RWPE2 (cell line): ENCODE measurements around the gene KAT6B.

ENCODE experiments used
- ATAC-seq: fragments of 200-7000 bp; cut with Tn5 transposase; 3 replicates; pipeline ENCODE4 v1.9.1; 2021; ENCODE audit warnings: low read depth
- DNase-seq: peaks from one replicate; pipeline ENCODE4 v3.0.0-alpha.2; 2020; ENCODE audit warnings: low spot score
- H3K27ac ChIP-seq: fragments of 450-650 bp; 2 replicates; pipeline ENCODE4 v1.5.1; 2017; ENCODE audit warnings: mild to moderate bottlenecking; ENCODE audit not compliant: poor library complexity, severe bottlenecking
- H3K27me3 ChIP-seq: fragments of 250-450 bp; sonication (Bioruptor Pico); 2 replicates; pipeline ENCODE4 v1.5.1; 2021; ENCODE audit warnings: mild to moderate bottlenecking, moderate library complexity; ENCODE audit not compliant: insufficient read depth, poor library complexity, severe bottlenecking
- H3K36me3 ChIP-seq: fragments of 250-450 bp; sonication (Bioruptor Pico); 2 replicates; pipeline ENCODE4 v1.5.1; 2020; ENCODE audit warnings: low read depth, mild to moderate bottlenecking, moderate library complexity
- H3K4me1 ChIP-seq: fragments of 250-450 bp; sonication (Bioruptor Pico); 2 replicates; pipeline ENCODE4 v1.5.1; 2021; ENCODE audit warnings: mild to moderate bottlenecking, moderate library complexity; ENCODE audit not compliant: insufficient read depth, poor library complexity, severe bottlenecking
- H3K4me3 ChIP-seq: fragments of 250-450 bp; sonication (Bioruptor Pico); 2 replicates; pipeline ENCODE4 v1.5.1; 2021; ENCODE audit warnings: mild to moderate bottlenecking, moderate library complexity; ENCODE audit not compliant: severe bottlenecking
- H3K9me3 ChIP-seq: fragments of 250-450 bp; sonication (Bioruptor Pico); 2 replicates; pipeline ENCODE4 v1.5.1; 2021; ENCODE audit warnings: mild to moderate bottlenecking, moderate library complexity; ENCODE audit not compliant: severe bottlenecking
- TF ChIP-seq, protein P1 (sequence below): fragments of 450-650 bp; IDR thresholded peaks from one replicate; pipeline ENCODE4 v1.5.1; 2017; ENCODE audit warnings: mild to moderate bottlenecking, moderate library complexity; ENCODE audit not compliant: poor library complexity, severe bottlenecking

Gene KAT6B

GRCh38 chr10:74877898-74878297, 51.5 kb downstream of the KAT6B start:
- Histone ChIP-seq H3K27me3 (no peaks in the 10 kb centered on the region), H3K27ac (no peak overlapping the region), H3K36me3 (no peaks in the 10 kb centered on the region), H3K4me1 (peaks cover 7% of the 10 kb centered on the region), H3K4me3 (no peak overlapping the region), H3K9me3 (no peaks in the 10 kb centered on the region)
- ATAC-seq (no peak), DNase-seq (no peak)
- TF ChIP-seq, protein P1, sequence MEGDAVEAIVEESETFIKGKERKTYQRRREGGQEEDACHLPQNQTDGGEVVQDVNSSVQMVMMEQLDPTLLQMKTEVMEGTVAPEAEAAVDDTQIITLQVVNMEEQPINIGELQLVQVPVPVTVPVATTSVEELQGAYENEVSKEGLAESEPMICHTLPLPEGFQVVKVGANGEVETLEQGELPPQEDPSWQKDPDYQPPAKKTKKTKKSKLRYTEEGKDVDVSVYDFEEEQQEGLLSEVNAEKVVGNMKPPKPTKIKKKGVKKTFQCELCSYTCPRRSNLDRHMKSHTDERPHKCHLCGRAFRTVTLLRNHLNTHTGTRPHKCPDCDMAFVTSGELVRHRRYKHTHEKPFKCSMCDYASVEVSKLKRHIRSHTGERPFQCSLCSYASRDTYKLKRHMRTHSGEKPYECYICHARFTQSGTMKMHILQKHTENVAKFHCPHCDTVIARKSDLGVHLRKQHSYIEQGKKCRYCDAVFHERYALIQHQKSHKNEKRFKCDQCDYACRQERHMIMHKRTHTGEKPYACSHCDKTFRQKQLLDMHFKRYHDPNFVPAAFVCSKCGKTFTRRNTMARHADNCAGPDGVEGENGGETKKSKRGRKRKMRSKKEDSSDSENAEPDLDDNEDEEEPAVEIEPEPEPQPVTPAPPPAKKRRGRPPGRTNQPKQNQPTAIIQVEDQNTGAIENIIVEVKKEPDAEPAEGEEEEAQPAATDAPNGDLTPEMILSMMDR, result no peak

GRCh38 chr10:74880041-74880440, 53.6 kb downstream of the KAT6B start:
- Histone ChIP-seq H3K9me3 (no peaks in the 10 kb centered on the region), H3K36me3 (no peaks in the 10 kb centered on the region), H3K27ac (no peak overlapping the region), H3K27me3 (no peaks in the 10 kb centered on the region), H3K4me3 (no peak overlapping the region), H3K4me1 (peaks cover 7% of the 10 kb centered on the region)
- DNase-seq (no peak), ATAC-seq (no peak)
- TF ChIP-seq, protein P1, result no peak

- Histone ChIP-seq H3K4me1 (peaks cover 7% of the 10 kb centered on the region), H3K9me3 (no peaks in the 10 kb centered on the region), H3K27me3 (no peaks in the 10 kb centered on the region), H3K36me3 (no peaks in the 10 kb centered on the region), H3K27ac (no peak overlapping the region), H3K4me3 (no peak overlapping the region)
- DNase-seq, result no peak
- no peak for ATAC-seq
- TF ChIP-seq, protein P1, result no peak
Observed at GRCh38 chr10:74881253-74881884, 55.0 kb downstream of the KAT6B start.

DNA sequence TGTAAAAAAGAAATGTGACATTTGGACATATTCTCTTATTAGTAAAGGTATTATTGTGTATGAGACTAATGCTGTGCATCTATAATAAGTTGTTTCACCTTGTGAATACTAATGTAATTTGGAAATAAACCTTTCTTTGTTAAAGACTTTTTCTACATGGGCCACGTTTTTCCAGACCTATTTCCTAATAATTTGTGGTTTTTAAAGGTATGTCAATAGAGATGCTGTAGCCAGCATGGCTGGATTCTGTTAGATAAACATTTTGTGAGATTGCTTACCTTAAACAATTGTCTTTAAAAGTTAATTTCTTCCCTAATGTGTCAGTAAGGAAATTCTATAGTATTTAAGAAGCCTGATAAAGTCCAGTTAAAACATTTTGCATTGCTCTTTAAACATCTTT, 56.0 kb downstream of the KAT6B start:
- ATAC-seq, result no peak
- Histone ChIP-seq H3K27me3 (no peaks in the 10 kb centered on the region), H3K9me3 (no peaks in the 10 kb centered on the region), H3K4me1 (peaks cover 7% of the 10 kb centered on the region), H3K36me3 (no peaks in the 10 kb centered on the region), H3K4me3 (no peak overlapping the region), H3K27ac (no peak overlapping the region)
- TF ChIP-seq, protein P1, result no peak
- no peak for DNase-seq

- no peak overlapping the region for H3K27ac ChIP-seq
- DNase-seq, result no peak
Observed at GRCh38 chr10:74882831-74883230, 56.4 kb downstream of the KAT6B start.

More at GRCh38 chr10:74882831-74883230, 56.4 kb downstream of the KAT6B start:
- Histone ChIP-seq H3K4me3 (no peak overlapping the region), H3K9me3 (no peaks in the 10 kb centered on the region), H3K36me3 (no peaks in the 10 kb centered on the region), H3K4me1 (peaks cover 7% of the 10 kb centered on the region), H3K27me3 (no peaks in the 10 kb centered on the region)
- TF ChIP-seq, protein P1, result no peak
- ATAC-seq, result 0 out of 3 replicates have a peak, but pooled peaks have one; percentile 27
